Fibroblast of skin of right biceps (primary cell): ENCODE results near the gene ZBTB45.
A peak's percentile ranks its signal among the peaks of the same experiment; 100 is the strongest.
"Not testable (repeated sequence)": the region's sequence is repeated elsewhere in the genome, so short reads cannot be mapped to it uniquely, and the experiment has no call there.

Experiments used
- DNase-seq: peaks from one replicate; pipeline ENCODE4 v3.0.0-alpha.2; 2013

ZBTB45 gene

DNA sequence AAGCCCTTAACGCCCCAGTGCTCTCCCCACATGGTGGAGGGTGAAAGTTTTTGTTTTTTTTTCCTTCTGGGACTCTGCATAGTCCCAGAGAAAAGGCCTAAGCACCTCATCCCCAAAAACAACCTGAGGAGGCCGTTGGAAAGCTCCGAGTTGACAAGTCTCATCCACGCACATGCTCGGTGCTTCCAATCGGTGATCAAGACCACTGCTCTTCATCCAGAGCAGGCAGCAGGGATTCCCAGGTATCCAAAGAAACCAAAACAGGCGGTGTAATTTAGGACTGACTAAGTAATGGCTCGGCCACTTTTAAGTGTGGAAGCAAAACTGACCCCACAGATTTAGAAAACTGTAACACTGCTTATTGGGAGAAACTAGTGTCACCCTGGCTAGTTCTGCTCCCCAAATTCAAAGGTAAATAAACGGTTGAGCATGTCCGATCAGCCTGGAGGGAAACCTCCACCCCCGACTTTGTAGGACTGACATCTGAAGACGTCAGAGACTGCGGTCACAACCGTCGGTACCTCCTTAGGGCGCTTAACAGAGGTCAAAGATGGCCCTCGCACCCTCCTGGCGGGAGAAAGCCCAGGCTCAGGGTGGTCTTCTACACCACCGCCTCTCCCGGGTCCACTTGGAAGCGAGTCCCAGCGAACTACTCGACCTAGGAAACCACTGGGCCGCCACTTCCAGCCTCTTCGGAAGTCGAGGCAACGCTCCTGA lies 44.5 kb downstream of the ZBTB45 start:
- no peak for DNase-seq

DNA sequence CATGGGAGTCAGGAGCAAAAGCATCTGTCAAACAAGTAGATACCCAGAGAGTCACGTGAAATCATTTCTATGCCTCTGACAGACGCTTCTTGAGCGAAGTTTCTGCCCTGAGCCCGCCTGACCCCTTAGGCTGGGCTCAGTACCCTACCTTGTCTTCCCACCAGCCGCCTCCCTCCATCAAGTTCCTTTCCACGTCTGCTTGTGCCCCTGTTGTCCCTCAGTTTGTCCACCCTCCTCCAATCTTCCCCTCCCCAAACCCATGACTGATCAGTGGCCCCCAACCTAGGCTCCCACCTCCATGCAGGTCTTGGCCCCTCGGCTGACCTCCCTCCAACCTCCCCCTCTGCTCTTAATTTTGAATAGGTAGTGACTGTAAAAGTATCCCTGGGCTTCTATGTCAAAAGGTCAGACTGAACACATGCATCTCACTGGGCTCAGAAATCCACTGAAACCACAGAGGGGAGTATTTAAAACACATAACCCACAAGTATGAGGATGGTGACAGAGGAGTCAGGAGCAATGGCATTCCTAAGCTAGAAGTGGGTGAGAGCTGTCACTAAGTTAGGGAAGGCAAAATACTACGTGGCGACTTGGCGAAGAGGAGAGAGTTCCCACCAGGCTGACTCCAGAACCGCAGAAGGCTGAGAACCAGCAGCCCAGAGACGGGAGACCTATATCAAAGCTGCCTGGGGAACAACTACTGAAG lies 45.2 kb downstream of the ZBTB45 start:
- DNase-seq: peak; percentile 75

DNA sequence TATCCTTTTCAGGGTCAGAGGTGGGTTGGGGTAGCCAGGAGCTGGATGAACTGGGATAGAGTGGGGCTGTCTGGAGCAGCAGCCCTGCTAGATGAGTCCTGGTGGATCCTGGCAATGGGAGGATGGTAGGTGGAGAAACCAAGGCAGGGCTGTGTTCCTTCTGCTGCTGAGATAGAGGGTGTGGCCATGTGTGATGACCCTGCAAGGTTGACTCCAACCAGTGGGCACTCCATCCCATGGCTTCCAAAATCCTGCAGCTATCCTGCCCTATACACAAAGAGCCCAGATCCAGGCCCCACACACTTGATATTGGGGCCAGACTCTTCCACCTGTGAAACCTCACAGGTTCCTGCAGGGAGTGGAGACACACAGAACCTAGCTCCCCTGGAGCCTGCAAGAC lies 45.8 kb downstream of the ZBTB45 start:
- no peak for DNase-seq

DNA sequence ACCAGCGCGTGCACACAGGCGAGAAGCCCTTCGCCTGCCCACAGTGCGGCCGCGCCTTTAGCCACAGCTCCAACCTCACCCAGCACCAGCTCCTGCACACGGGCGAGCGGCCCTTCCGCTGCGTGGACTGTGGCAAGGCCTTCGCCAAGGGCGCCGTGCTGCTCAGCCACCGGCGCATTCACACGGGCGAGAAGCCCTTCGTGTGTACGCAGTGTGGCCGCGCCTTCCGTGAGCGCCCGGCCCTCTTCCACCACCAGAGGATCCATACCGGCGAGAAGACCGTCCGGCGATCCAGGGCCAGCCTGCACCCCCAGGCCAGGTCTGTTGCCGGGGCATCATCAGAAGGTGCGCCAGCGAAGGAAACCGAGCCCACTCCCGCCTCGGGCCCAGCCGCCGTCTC lies 47.9 kb downstream of the ZBTB45 start:
- DNase-seq: no peak

DNA sequence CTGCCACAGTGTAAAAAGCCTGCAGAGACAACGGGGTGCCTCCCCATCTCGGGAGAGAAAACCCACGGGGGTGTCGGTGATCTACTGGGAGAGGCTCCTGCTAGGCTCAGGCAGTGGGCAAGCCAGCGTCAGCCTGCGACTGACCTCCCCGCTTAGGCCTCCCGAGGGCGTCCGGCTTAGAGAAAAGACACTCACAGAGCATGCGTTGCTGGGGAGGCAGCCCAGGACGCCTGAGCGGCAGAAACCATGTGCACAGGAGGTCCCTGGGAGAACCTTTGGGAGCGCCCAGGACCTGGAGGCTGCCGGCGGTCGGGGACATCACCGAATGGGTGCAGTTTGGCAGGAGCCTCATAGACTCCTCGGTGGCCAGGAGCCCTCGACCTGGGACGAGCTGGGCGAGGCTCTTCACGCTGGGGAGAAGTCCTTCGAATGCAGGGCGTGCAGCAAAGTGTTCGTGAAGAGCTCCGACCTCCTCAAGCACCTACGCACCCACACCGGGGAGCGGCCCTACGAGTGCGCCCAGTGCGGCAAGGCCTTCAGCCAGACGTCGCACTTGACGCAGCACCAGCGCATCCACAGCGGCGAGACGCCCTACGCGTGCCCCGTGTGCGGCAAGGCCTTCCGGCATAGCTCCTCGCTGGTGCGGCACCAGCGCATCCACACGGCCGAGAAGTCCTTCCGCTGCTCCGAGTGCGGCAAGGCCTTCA lies 48.6 kb downstream of the ZBTB45 start:
- DNase-seq: not testable (repeated sequence)

DNA sequence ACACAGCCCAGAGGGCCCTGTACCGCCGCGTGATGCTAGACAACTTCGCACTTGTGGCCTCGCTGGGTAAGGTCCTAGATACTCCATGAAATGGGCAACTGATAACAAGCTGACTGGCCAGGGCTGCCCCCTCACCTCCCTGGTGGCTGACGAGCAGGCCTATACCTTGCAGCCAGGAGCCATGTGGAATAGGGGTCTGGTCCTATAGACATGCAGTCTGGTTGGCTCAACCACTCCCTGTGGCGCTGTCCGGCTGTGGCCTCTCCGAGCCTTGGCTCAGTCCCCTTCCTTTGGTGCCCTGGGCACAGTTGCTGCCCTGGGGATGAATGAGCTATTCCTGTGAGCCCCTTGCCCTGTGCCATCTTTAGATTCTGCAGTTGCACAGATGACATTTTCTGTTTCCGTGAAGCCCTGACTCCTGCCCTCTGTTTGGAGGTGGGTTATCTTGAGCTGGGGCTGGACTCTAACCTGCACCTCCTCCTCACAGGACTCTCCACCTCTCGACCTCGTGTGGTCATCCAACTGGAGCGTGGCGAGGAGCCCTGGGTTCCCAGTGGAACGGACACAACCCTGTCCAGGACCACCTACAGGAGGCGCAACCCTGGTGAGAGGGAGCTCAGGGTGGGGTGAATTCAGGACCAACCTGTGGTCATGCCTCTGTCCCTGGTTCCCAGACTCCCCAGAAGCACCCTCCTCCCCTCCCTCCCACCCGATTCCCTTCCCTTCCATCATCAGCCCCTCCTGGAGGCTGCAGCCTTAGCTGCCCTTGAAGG lies 50.2 kb downstream of the ZBTB45 start:
- no peak for DNase-seq

DNA sequence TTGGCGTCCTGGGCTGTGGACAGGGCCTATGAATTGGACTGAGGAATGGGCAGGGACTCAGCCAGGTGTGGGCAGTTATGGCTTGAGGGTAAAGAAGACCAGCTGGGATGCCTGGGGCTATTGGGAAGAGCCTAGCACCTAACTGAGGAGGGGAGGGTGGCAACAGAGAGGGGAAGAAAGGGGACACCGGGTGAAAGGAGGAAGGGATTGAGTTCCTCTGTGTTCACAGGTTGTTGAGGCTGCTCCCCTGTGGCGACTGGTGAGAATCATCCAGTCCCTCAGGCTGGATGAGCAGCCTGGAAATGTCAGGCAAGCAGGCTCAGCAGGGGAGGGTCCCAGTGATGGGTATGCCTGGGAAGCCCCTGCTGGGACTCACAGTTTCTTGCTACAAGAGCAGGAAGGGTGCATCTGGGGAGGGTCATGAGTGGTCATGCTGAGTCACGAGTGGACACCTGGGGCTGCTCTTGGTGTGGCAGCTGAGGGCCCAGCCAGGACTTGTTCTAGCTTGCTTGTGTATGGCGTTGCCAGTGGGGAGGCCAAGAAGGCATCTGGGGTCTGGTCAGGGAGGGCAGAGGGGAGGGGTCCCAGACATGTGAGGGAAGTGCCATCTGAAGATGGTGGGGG lies 51.3 kb downstream of the ZBTB45 start:
- DNase-seq: no peak

DNA sequence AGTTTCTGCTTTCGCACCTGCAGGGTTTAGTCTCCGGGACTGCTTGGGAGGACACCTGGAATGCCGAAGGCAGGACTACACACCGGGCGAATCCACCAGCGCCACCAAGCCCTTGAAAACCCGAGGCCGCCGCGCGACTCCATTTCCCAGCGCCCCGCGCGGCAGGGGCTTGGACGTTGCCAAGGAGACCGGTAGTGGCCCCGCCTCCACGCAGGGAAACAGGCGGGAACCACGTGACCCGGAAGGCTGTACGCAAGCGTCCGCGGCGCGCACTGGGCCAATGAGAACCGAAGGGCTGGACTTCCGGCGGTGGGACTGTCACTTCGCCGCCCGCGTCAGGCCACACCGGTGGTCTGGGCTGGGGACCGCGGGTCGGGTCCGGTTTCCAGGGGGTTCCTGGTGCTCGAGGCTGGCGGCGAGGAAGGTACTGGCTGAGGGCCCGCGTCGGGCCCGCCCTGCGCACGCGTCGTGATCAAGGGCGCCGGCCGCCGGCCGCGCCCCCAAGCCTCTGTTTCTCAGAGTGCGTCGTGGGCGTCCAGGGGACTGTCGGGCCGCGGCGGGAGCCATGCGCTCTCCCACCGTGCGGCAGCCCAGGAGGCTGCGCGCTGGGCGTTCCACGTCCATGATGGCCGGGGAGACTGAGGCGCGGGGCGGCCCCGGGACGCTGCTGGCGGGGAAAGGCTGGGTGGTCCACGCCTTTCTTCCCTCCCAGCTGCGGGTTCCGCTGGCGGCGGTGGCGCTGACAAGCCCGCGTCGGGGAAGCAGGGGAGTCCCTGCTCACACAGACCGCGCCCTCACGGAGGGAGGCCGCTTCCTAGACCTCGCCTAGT lies 52.6 kb downstream of the ZBTB45 start, which contains the start of gene ZNF324:
Gene ZNF324 (plus strand): TSS at position 321 of the 830 bp plus-strand sequence. CDS start 2,106 bp downstream, outside the sequence.
- DNase-seq: peak; percentile 95

DNA sequence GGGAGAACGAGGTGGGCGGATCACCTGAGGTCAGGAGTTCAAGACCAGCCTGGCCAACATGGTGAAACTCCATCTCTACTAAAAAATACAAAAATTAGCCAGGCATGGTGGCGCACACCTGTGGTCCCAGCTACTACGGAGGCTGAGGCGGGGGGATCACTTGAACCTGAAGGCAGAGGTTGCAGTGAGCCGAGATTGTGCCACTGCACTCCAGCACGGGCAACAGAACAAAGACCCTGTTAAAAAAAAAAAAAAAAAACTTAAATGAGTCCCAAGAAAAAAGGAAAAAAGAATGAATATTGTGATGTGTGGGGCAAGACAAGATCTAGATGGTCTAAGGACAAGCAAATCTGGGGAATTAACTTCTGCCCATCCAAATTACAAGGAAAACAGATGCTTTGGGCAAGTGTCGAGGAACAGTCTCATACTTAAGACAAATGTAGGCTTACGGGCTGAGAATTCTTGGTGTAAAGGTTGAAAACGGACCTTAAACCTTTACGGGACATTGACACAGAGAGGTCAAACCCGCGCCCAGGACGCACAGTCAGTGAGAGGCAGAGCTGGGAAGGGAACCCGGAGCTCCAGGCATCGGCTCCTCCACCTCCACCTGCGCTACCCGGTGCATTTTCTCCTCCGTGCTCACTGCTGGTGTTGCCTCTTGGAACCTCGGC lies 53.4 kb downstream of the ZBTB45 start:
- DNase-seq: no peak
